MCF 10A (cell line): ENCODE data around the gene RABAC1. TPM values are rescaled to one million over a fixed set of nuclear protein-coding genes. Genes with fewer than 3 reads are reported as not detected.
"Not testable (repeated sequence)": the region's sequence is repeated elsewhere in the genome, so short reads cannot be mapped to it uniquely, and the experiment has no call there.

Experiments used
- BruUV-seq: library from RNA; stranded (reverse); fragments of 400-500 nt; replicated peaks from 2 replicates; lab custom pipeline; 2021; lab: Mats Ljungman, UMichigan
- CTCF ChIA-PET: fragments of 300-600 bp; sonication (Branson Sonifier 250); formaldehyde crosslinking; extraction: SDS; loops from one replicate; lab custom pipeline; 2021; ENCODE audit warnings: antibody characterized with exemption, inconsistent platforms; lab: Yijun Ruan, JAX
- POLR2A ChIA-PET: fragments of 300-600, 350-650 bp; sonication (Branson Sonifier 250); formaldehyde crosslinking; extraction: SDS; loops from one replicate; lab custom pipeline; 2020; ENCODE audit warnings: antibody characterized with exemption, inconsistent platforms; lab: Yijun Ruan, JAX
- DNase-seq: peaks from one replicate; pipeline ENCODE4 v3.0.0-alpha.2; 2018; ENCODE audit not compliant: unreplicated experiment
- H3K27ac Mint-ChIP-seq: one replicate; pipeline ENCODE4 v1.8.0; 2022; ENCODE audit warnings: mild to moderate bottlenecking, low read depth, mixed read lengths; ENCODE audit not compliant: unreplicated experiment
- H3K27me3 Mint-ChIP-seq: one replicate; pipeline ENCODE4 v1.8.0; 2022; ENCODE audit warnings: mixed read lengths; ENCODE audit not compliant: insufficient read depth, unreplicated experiment
- H3K36me3 Mint-ChIP-seq: one replicate; pipeline ENCODE4 v1.8.0; 2022; ENCODE audit warnings: mild to moderate bottlenecking, moderate library complexity, mixed read lengths; ENCODE audit not compliant: insufficient read depth, unreplicated experiment
- H3K4me1 Mint-ChIP-seq: one replicate; pipeline ENCODE4 v1.8.0; 2022; ENCODE audit warnings: mixed read lengths; ENCODE audit not compliant: insufficient read depth, unreplicated experiment
- H3K4me3 Mint-ChIP-seq: one replicate; pipeline ENCODE4 v1.8.0; 2022; ENCODE audit warnings: mild to moderate bottlenecking, moderate library complexity, mixed read lengths; ENCODE audit not compliant: unreplicated experiment
- H3K9me3 Mint-ChIP-seq: one replicate; pipeline ENCODE4 v1.8.0; 2022; ENCODE audit warnings: mixed read lengths; ENCODE audit not compliant: unreplicated experiment
- intact Hi-C: fragments of 100-400 bp; cut with micrococcal nuclease; formaldehyde crosslinking; loops from 2 replicates; pipeline ENCODE4 v1.14.1; 2022
- total RNA-seq: library from RNA; stranded (reverse); gene quantifications from 2 replicates; pipeline ENCODE4 v1.2.3, GENCODE V29; 2022
- TF ChIP-seq, protein P1 (sequence below): fragments of 200-600 bp; IDR thresholded peaks from one replicate; pipeline ENCODE4 v1.8.0; 2022; ENCODE audit warnings: antibody characterized with exemption, mild to moderate bottlenecking; ENCODE audit not compliant: unreplicated experiment

The RABAC1 gene
- total RNA-seq, 1 experiment from 2014 or later, result 75.4 TPM

DNA sequence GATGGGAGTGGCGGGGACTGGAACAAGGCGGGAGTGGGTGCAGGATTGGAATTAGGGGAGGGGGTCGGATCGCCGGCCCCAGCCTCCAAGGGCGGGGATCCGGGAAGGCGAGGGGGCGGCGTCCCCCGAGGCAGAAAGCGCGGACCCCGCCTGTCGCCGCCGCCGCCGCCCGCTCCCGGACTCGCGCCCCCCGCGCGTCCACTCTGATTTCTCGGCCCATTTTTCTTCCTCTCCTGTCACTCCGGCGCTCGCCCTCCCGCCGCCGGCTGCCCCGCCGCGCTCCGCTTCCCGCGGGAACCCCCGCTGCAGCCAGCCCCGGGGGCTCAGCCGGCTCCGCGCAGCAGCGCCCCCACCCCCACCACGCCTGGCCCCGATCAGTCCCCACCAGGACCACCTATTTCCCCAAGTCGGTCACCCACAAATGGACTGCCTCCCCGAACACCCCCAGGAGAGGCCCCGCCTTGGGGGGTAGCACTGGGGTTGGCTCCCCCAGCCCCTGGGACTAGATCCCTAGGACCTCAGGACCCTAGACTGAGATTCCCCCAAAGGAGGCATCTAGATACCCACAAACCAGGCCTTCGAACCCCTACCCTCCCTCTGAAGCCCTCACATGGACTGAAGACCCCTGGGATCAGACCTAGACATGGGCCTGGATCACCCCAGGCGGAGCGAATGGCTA lies 18.3 kb downstream of the RABAC1 start:
- no TSS peak for BruUV-seq
- H3K4me3 Mint-ChIP-seq, result peak overlapping the region; percentile 23
- H3K4me1 Mint-ChIP-seq, result peaks cover 9% of the 10 kb centered on the region
- DNase-seq, result no peak
- no peak overlapping the region for H3K27ac Mint-ChIP-seq
- H3K36me3 Mint-ChIP-seq, result no peaks in the 10 kb centered on the region
- intact Hi-C loops, result no loop called here
- CTCF ChIA-PET, result interaction anchor here (0.6 to 0.9 kb wide), 2 partner anchors 11 to 94 kb away, joined by 3 to 6 read pairs; no protein-coding TSS in a partner anchor
- peaks cover 21% of the 10 kb centered on the region for H3K27me3 Mint-ChIP-seq
- H3K9me3 Mint-ChIP-seq, result no peaks in the 10 kb centered on the region
- TF ChIP-seq, protein P1, sequence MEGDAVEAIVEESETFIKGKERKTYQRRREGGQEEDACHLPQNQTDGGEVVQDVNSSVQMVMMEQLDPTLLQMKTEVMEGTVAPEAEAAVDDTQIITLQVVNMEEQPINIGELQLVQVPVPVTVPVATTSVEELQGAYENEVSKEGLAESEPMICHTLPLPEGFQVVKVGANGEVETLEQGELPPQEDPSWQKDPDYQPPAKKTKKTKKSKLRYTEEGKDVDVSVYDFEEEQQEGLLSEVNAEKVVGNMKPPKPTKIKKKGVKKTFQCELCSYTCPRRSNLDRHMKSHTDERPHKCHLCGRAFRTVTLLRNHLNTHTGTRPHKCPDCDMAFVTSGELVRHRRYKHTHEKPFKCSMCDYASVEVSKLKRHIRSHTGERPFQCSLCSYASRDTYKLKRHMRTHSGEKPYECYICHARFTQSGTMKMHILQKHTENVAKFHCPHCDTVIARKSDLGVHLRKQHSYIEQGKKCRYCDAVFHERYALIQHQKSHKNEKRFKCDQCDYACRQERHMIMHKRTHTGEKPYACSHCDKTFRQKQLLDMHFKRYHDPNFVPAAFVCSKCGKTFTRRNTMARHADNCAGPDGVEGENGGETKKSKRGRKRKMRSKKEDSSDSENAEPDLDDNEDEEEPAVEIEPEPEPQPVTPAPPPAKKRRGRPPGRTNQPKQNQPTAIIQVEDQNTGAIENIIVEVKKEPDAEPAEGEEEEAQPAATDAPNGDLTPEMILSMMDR, result no peak
- POLR2A ChIA-PET, result interaction anchor here (0.7 kb wide), 1 partner anchor 409 kb away, joined by 3 read pairs; no protein-coding TSS in a partner anchor

DNA sequence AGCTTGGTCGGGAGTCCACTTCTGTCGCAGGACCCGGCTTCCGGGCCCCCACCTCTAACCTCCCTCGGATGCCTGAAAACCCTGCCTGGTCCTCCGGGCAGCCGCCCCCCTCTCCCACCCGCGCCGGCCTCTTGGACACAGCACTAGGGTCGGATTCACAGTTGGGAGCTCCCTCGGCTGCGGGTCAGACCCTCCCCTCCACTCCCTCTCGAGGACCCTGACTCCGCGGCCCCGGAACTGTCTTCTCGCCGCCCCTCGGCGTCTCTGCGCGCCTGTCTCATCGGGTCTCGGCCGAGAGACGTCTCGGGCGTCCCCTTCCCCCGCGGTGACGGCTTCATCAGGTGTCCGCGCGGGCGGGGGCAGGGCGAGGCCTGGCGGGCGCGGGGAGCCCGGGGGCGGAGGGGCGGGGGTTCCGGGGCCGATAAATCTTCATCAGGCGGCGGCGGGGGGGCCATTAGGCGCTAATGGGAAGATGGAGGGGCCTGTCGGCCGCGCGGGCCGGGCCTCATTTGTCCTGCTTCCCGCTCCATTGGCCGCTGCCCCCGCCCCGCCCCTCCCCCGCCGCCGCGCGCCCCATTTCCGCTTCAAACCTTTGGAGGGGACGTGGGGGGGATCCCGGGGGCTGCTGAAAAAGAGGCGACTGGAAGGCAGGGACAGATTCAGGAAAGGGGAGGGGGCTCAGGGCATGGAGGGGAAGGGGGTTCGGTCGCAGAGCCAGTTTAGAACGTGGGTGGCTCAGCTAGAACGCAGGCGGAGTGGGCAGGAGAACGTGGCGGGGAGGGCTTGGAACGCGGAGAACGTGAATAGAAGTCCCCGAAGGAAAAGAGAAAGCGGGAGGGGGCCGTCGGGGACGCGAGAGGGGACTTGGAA lies 19.0 kb downstream of the RABAC1 start:
- BruUV-seq, result no TSS peak
- CTCF ChIA-PET, result interaction anchor here (0.6 kb wide), 1 partner anchor 78 kb away, joined by 5 read pairs; no protein-coding TSS in a partner anchor

DNA sequence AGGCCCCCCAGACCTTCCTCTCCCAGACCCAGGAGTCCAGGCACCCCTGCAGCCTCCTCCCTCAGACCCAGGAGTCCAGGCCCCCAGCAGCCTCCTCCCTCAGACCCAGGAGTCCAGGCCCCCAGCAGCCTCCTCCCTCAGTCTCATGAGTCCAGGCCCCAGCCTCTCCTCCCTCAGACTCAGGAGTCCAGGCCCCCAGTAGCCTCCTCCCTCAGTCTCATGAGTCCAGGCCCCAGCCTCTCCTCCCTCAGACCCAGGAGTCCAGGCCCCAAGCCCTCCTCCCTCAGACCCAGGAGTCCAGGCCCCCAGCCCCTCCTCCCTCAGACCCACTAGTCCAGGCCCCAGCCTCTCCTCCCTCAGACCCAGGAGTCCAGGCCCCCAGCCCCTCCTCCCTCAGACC lies 19.9 kb downstream of the RABAC1 start:
- DNase-seq, POLR2A ChIA-PET, H3K27ac Mint-ChIP-seq, H3K4me3 Mint-ChIP-seq, intact Hi-C loops, H3K36me3 Mint-ChIP-seq, H3K9me3 Mint-ChIP-seq, BruUV-seq: not testable (repeated sequence)
- Mint-ChIP-seq H3K27me3 (peaks cover 38% of the 10 kb centered on the region), H3K4me1 (peaks cover 20% of the 10 kb centered on the region)
- CTCF ChIA-PET, result interaction anchor here (0.6 kb wide), 1 partner anchor 77 kb away, joined by 5 read pairs; no protein-coding TSS in a partner anchor

More for the DNA sequence above, 19.0 kb downstream of the RABAC1 start:
- no peak for DNase-seq
- intact Hi-C loops, result no loop called here
- Mint-ChIP-seq H3K4me1 (peaks cover 15% of the 10 kb centered on the region), H3K36me3 (peaks cover 5% of the 10 kb centered on the region), H3K4me3 (no peak overlapping the region), H3K9me3 (no peaks in the 10 kb centered on the region), H3K27me3 (peaks cover 29% of the 10 kb centered on the region), H3K27ac (no peak overlapping the region)
- POLR2A ChIA-PET, result no interaction called here
- TF ChIP-seq, protein P1, result no peak

DNA sequence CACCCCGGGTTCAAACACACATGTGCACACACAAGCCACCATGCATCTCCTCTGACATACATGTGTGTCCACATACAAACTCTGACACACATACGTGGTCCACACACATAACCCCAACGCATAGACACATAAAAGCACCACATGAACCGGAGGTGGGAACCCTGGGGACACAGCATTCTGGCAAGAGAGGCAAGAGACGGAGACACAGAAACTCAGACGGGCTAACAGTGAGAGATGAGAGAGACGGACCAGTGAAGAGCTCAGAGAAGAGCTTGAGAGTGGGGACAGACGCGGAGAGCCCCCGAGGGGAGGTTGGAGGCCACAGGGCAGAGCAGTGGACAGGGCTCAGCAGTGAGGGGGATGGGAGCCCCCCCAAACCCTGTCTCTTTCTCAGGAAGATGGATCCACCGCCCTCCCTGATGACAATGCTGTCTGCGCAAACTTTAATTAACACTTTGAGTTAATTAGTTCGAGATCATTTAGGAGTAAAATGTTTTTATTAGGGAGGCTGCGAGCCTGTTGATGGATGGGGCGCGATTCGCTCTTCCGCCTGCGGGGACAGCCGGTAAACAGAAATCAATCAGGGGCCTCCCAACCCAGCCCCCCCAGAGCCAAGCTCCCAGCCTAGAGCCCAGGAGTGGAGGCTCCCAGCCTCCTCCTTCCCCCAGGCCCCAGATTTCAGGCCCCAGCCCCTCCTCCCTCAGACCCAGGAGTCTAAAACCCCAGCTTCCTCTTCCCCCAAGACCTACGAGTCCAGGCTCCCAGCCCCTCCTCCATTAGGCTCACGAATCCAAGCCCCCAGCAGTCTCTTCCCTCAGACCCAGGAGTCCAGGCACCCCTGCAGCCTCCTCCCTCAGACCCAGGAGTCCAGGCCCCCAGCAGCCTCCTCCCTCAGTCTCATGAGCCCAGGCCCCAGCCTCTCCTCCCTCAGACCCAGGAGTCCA lies 21.3 kb downstream of the RABAC1 start:
- Mint-ChIP-seq H3K4me1 (peaks cover 20% of the 10 kb centered on the region), H3K36me3 (peaks cover 5% of the 10 kb centered on the region), H3K27ac (no peak overlapping the region), H3K4me3 (no peak overlapping the region), H3K9me3 (no peaks in the 10 kb centered on the region), H3K27me3 (peaks cover 52% of the 10 kb centered on the region)
- intact Hi-C loops, result no loop called here
- BruUV-seq, result no TSS peak
- POLR2A ChIA-PET, result no interaction called here
- DNase-seq, result no peak
- TF ChIP-seq, protein P1, result peak; percentile 24
- CTCF ChIA-PET, result interaction anchor here (0.6 to 1.6 kb wide), 5 partner anchors 10 to 171 kb away, joined by 3 to 5 read pairs (median 4); no protein-coding TSS in a partner anchor
